HCT116 (cell line): Measurements from ENCODE around the gene CCDC106.

Experiments
- EZH2 ChIP-seq: fragments of 200-600 bp; sonication (generic); IDR thresholded peaks from 2 replicates; pipeline ENCODE4 v1.6.1; 2017; ENCODE audit warnings: antibody characterized with exemption, mixed run types
- FOSL1 ChIP-seq: IDR thresholded peaks from 2 replicates; pipeline ENCODE4 v1.6.1; 2012; ENCODE audit warnings: low read depth
- POLR2A ChIP-seq: IDR thresholded peaks from 2 replicates; pipeline ENCODE4 v1.7.0; 2011; ENCODE audit warnings: borderline replicate concordance; ENCODE audit not compliant: insufficient read depth, insufficient read length; ENCODE audit errors: extremely low read depth
- RAD21 ChIP-seq: IDR thresholded peaks from 2 replicates; pipeline ENCODE4 v1.6.1; 2012; ENCODE audit warnings: low read depth, mild to moderate bottlenecking
- YY1 ChIP-seq: IDR thresholded peaks from 2 replicates; pipeline ENCODE4 v1.6.1; 2011; ENCODE audit warnings: low read length, low read depth, moderate library complexity, mild to moderate bottlenecking; ENCODE audit not compliant: insufficient replicate concordance; ENCODE audit errors: extremely low read depth
- TF ChIP-seq, protein P1 (sequence below): IDR thresholded peaks from 2 replicates; pipeline ENCODE4 v1.6.1; 2012
- TF ChIP-seq, protein P2 (sequence below): IDR thresholded peaks from 2 replicates; pipeline ENCODE4 v1.6.1; 2012; ENCODE audit warnings: low read depth
- TF ChIP-seq, protein P3 (sequence below), 3 experiments: fragments of 200-600 bp in 1 of 3; sonication (generic) in 1 of 3; IDR thresholded peaks in 2 of 3; conservative IDR thresholded peaks in 1 of 3; 2 replicates each; pipeline ENCODE4 v1.5.1; 2012 to 2017; ENCODE audit warnings: low read depth in 2 of 3, low read length in 2 of 3, antibody characterized with exemption in 1 of 3, borderline replicate concordance in 1 of 3, control low read depth in 1 of 3, mild to moderate bottlenecking in 1 of 3, mixed read lengths in 1 of 3, mixed run types in 1 of 3, moderate library complexity in 1 of 3; ENCODE audit not compliant: insufficient read depth in 1 of 3

- TF ChIP-seq, protein P1, sequence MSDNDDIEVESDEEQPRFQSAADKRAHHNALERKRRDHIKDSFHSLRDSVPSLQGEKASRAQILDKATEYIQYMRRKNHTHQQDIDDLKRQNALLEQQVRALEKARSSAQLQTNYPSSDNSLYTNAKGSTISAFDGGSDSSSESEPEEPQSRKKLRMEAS = no peak
- TF ChIP-seq EZH2 (no peak), YY1 (no peak), FOSL1 (no peak), RAD21 (no peak), POLR2A (no peak)
- TF ChIP-seq, protein P2, sequence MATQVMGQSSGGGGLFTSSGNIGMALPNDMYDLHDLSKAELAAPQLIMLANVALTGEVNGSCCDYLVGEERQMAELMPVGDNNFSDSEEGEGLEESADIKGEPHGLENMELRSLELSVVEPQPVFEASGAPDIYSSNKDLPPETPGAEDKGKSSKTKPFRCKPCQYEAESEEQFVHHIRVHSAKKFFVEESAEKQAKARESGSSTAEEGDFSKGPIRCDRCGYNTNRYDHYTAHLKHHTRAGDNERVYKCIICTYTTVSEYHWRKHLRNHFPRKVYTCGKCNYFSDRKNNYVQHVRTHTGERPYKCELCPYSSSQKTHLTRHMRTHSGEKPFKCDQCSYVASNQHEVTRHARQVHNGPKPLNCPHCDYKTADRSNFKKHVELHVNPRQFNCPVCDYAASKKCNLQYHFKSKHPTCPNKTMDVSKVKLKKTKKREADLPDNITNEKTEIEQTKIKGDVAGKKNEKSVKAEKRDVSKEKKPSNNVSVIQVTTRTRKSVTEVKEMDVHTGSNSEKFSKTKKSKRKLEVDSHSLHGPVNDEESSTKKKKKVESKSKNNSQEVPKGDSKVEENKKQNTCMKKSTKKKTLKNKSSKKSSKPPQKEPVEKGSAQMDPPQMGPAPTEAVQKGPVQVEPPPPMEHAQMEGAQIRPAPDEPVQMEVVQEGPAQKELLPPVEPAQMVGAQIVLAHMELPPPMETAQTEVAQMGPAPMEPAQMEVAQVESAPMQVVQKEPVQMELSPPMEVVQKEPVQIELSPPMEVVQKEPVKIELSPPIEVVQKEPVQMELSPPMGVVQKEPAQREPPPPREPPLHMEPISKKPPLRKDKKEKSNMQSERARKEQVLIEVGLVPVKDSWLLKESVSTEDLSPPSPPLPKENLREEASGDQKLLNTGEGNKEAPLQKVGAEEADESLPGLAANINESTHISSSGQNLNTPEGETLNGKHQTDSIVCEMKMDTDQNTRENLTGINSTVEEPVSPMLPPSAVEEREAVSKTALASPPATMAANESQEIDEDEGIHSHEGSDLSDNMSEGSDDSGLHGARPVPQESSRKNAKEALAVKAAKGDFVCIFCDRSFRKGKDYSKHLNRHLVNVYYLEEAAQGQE = no peak
- TF ChIP-seq, protein P3, sequence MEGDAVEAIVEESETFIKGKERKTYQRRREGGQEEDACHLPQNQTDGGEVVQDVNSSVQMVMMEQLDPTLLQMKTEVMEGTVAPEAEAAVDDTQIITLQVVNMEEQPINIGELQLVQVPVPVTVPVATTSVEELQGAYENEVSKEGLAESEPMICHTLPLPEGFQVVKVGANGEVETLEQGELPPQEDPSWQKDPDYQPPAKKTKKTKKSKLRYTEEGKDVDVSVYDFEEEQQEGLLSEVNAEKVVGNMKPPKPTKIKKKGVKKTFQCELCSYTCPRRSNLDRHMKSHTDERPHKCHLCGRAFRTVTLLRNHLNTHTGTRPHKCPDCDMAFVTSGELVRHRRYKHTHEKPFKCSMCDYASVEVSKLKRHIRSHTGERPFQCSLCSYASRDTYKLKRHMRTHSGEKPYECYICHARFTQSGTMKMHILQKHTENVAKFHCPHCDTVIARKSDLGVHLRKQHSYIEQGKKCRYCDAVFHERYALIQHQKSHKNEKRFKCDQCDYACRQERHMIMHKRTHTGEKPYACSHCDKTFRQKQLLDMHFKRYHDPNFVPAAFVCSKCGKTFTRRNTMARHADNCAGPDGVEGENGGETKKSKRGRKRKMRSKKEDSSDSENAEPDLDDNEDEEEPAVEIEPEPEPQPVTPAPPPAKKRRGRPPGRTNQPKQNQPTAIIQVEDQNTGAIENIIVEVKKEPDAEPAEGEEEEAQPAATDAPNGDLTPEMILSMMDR (IDR thresholded peaks at IDR 0.05 in 2 of 3, conservative IDR thresholded peaks at IDR 0.05 in 1 of 3; ENCODE audit: borderline replicate concordance in 1 of 3, insufficient read depth in 1 of 3, low read depth in 2 of 3, low read length in 2 of 3) = no peak
These were observed 3.7 kb upstream of the CCDC106 start for GRCh38 chr19:55644191-55644833.
